Hepatocyte (in vitro differentiated cells): ENCODE results near the gene PEA15. TPM values are rescaled to one million over a fixed set of nuclear protein-coding genes. Genes with fewer than 3 reads are reported as not detected.

ENCODE experiments used
- DNase-seq: peaks from one replicate; pipeline ENCODE4 v3.0.0-alpha.2; 2016; ENCODE audit warnings: low spot score
- H2AFZ ChIP-seq: fragments of 200-600 bp; sonication (generic); 2 replicates; pipeline ENCODE4 v1.6.0; 2016; ENCODE audit warnings: antibody characterized with exemption, mild to moderate bottlenecking
- H3K27ac ChIP-seq: fragments of 200-600 bp; sonication (generic); 2 replicates; pipeline ENCODE4 v1.5.1; 2016; ENCODE audit warnings: mild to moderate bottlenecking
- H3K27me3 ChIP-seq: fragments of 200-600 bp; sonication (generic); 2 replicates; pipeline ENCODE4 v1.6.1; 2016
- H3K36me3 ChIP-seq: fragments of 200-600 bp; sonication (generic); replicated peaks from 2 replicates; pipeline ENCODE4 v1.5.1; 2016; ENCODE audit warnings: low read depth; ENCODE audit not compliant: insufficient read depth
- H3K4me1 ChIP-seq: fragments of 200-600 bp; sonication (generic); 2 replicates; pipeline ENCODE4 v1.5.1; 2016; ENCODE audit warnings: mild to moderate bottlenecking, moderate library complexity; ENCODE audit not compliant: insufficient read depth
- H3K4me2 ChIP-seq: fragments of 200-600 bp; sonication (generic); 2 replicates; pipeline ENCODE4 v1.6.0; 2016
- H3K4me3 ChIP-seq: fragments of 200-600 bp; sonication (generic); 2 replicates; pipeline ENCODE4 v1.5.1; 2016; ENCODE audit warnings: mild to moderate bottlenecking
- H3K79me2 ChIP-seq: fragments of 200-600 bp; sonication (generic); 2 replicates; pipeline ENCODE4 v1.6.0; 2017; ENCODE audit warnings: mild to moderate bottlenecking
- H3K9me2 ChIP-seq: fragments of 200-600 bp; sonication (generic); replicated peaks from 2 replicates; pipeline ENCODE4 v1.6.0; 2017; ENCODE audit warnings: mild to moderate bottlenecking; ENCODE audit not compliant: insufficient read depth
- H3K9me3 ChIP-seq: fragments of 200-600 bp; sonication (generic); 2 replicates; pipeline ENCODE4 v1.5.1; 2016; ENCODE audit warnings: low read depth, mild to moderate bottlenecking
- H4K20me1 ChIP-seq: fragments of 200-600 bp; sonication (generic); 2 replicates; pipeline ENCODE4 v1.6.0; 2016; ENCODE audit warnings: mild to moderate bottlenecking; ENCODE audit not compliant: insufficient read depth, poor library complexity, severe bottlenecking
- EZH2 ChIP-seq: fragments of 200-600 bp; sonication (generic); IDR thresholded peaks from 2 replicates; pipeline ENCODE4 v1.6.1; 2016; ENCODE audit warnings: antibody characterized with exemption, mild to moderate bottlenecking, borderline replicate concordance
- EZH2phosphoT487 ChIP-seq: fragments of 200-600 bp; sonication (generic); IDR thresholded peaks from one replicate; pipeline ENCODE4 v1.6.1; 2018; ENCODE audit warnings: antibody characterized with exemption, mild to moderate bottlenecking, low read depth, moderate library complexity; ENCODE audit not compliant: unreplicated experiment, severe bottlenecking
- WGBS: methylation state at CpG from one replicate; pipeline ENCODE4 v1.1.6; 2016; ENCODE audit warnings: low lambda C conversion rate; ENCODE audit errors: missing lambda C conversion rate; 5-methylcytosine and 5-hydroxymethylcytosine counted together
- polyA plus RNA-seq: library from polyadenylated mRNA; unstranded; fragments of >200 nt; fragmentation: Nextera tagmentation; extraction: Ambion mirVana; gene quantifications from 2 replicates; pipeline ENCODE4 v1.2.1, GENCODE V29; 2016
- total RNA-seq: library from RNA; depleted of rRNA; stranded (reverse); fragments of >200 nt; gene quantifications from 2 replicates; pipeline ENCODE4 v1.2.3, GENCODE V29; 2014
- TF ChIP-seq, protein P1 (sequence below): fragments of 200-600 bp; sonication (generic); IDR thresholded peaks from 2 replicates; pipeline ENCODE4 v1.5.1; 2016; ENCODE audit warnings: antibody characterized with exemption, mild to moderate bottlenecking; ENCODE audit not compliant: poor library complexity

The PEA15 gene
- total and polyA plus RNA-seq, 2 experiments from 2014 or later: 61.1 to 62.0 TPM

DNA sequence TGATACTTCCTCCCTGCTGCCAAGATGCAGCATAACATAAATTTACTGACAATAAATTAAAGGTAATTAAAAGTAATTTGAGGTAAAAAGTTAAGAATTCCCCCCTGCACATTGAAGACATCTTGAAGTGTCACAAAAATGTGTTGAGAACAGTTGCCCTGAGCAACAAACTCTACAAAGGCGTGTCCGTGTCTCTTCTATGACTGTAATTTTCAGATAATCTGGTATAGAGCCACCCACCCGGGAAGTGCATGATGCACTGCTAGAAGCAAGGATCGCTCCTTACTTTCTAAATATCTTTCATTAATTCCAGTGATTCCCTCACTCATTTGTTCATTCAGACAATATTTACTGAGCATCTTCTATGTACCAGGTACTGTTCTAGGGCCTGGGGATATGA is 25.8 kb upstream of the PEA15 start:
- H3K4me3 ChIP-seq: no peak overlapping the region
- no peaks in the 10 kb centered on the region for H3K9me2 ChIP-seq
- no peak overlapping the region for H2AFZ ChIP-seq
- no peaks in the 10 kb centered on the region for H3K36me3 ChIP-seq
- no peak overlapping the region for H3K4me2 ChIP-seq
- H3K27ac ChIP-seq: no peak overlapping the region
- H3K79me2 ChIP-seq: no peaks in the 10 kb centered on the region
- WGBS: 98% methylated on average over 4 of the region's 4 CpGs
- DNase-seq: no peak
- no peaks in the 10 kb centered on the region for H3K27me3 ChIP-seq
- H3K4me1 ChIP-seq: no peaks in the 10 kb centered on the region
- no peak for TF ChIP-seq EZH2
- TF ChIP-seq, protein P1, sequence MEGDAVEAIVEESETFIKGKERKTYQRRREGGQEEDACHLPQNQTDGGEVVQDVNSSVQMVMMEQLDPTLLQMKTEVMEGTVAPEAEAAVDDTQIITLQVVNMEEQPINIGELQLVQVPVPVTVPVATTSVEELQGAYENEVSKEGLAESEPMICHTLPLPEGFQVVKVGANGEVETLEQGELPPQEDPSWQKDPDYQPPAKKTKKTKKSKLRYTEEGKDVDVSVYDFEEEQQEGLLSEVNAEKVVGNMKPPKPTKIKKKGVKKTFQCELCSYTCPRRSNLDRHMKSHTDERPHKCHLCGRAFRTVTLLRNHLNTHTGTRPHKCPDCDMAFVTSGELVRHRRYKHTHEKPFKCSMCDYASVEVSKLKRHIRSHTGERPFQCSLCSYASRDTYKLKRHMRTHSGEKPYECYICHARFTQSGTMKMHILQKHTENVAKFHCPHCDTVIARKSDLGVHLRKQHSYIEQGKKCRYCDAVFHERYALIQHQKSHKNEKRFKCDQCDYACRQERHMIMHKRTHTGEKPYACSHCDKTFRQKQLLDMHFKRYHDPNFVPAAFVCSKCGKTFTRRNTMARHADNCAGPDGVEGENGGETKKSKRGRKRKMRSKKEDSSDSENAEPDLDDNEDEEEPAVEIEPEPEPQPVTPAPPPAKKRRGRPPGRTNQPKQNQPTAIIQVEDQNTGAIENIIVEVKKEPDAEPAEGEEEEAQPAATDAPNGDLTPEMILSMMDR: no peak
- no peak for TF ChIP-seq EZH2phosphoT487
- no peaks in the 10 kb centered on the region for H4K20me1 ChIP-seq
- H3K9me3 ChIP-seq: no peaks in the 10 kb centered on the region

DNA sequence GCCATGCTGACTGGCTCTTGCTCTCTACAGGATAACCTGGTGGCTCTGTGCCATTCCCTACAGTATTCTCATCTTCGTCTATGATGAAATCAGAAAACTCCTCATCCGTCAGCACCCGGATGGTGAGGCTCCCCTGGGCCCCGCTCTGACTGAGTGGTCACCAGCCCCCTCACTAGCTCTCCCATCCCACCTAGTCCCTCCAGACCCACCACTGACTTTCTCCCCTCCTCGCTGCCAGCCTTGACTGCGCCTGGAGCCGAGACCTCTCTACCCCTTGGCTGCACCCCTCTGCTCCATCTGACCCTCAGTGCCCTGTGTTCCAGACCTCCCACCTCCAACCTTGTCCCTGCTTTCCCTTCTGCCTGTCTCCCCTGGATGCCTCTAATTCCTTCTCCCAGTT is 18.9 kb upstream of the PEA15 start:
- Histone ChIP-seq H3K27ac (no peak overlapping the region), H2AFZ (no peak overlapping the region), H3K4me3 (no peak overlapping the region), H3K4me2 (no peak overlapping the region), H3K9me3 (no peaks in the 10 kb centered on the region), H3K79me2 (no peaks in the 10 kb centered on the region), H3K36me3 (no peaks in the 10 kb centered on the region), H3K27me3 (no peaks in the 10 kb centered on the region), H3K9me2 (no peaks in the 10 kb centered on the region), H4K20me1 (no peaks in the 10 kb centered on the region), H3K4me1 (peaks cover 6% of the 10 kb centered on the region)
- DNase-seq: no peak
- 88% methylated on average over 7 of the region's 7 CpGs for WGBS
- TF ChIP-seq EZH2 (no peak), EZH2phosphoT487 (no peak)
- TF ChIP-seq, protein P1: no peak

DNA sequence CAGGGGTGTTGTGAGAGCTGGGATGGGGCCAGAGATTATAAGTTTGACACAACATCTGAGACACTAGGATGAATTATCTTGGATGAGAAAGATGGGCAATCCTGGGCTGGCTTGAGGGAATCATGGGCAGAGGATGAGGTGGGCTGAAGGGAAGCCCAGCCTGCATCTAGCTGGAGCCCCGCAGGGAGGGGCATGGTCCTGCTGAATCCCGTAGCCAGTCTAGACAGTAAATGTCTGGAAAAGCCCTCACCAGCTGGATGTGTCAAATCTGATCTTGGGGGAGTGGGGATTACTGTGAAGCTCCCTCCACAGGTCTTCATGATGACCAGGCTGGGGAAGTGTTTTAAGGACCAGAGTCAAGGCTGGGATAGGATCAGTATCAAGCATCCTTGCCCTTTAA is 18.5 kb upstream of the PEA15 start:
- Histone ChIP-seq H3K36me3 (no peaks in the 10 kb centered on the region), H3K27ac (no peak overlapping the region), H3K27me3 (no peaks in the 10 kb centered on the region), H3K9me2 (no peaks in the 10 kb centered on the region), H3K4me2 (no peak overlapping the region), H3K9me3 (no peaks in the 10 kb centered on the region), H3K4me1 (peaks cover 6% of the 10 kb centered on the region), H3K4me3 (no peak overlapping the region), H2AFZ (no peak overlapping the region), H4K20me1 (no peaks in the 10 kb centered on the region), H3K79me2 (no peaks in the 10 kb centered on the region)
- DNase-seq: no peak
- WGBS: 53% methylated on average over 2 of the region's 2 CpGs
- TF ChIP-seq EZH2 (no peak), EZH2phosphoT487 (no peak)
- TF ChIP-seq, protein P1: no peak

DNA sequence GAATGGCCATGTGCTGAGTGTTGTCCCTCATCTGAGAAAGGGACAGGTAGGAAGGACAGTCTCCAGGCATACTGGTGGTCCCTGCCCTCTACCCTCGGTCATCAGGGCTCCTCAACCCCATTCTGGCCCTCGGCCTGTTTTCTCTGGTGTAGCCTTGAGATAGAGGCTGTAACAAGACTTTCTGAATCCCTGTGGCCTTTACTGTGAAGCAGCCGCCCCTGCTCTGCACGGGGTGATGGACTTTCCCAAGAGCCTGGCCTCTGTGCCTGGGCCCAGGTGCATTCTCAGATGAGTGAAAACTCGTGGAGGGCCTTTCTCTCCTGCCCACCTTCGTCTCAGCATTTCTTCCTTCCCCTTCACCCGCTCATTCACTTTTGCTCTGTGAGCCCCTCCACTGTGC is 17.8 kb upstream of the PEA15 start:
- Histone ChIP-seq H3K27ac (no peak overlapping the region), H3K9me3 (no peaks in the 10 kb centered on the region), H3K9me2 (no peaks in the 10 kb centered on the region), H3K79me2 (no peaks in the 10 kb centered on the region), H3K27me3 (no peaks in the 10 kb centered on the region), H3K4me2 (no peak overlapping the region), H4K20me1 (no peaks in the 10 kb centered on the region), H3K4me3 (no peak overlapping the region), H3K4me1 (peaks cover 6% of the 10 kb centered on the region), H2AFZ (no peak overlapping the region), H3K36me3 (no peaks in the 10 kb centered on the region)
- WGBS: 85% methylated on average over 7 of the region's 7 CpGs
- no peak for DNase-seq
- no peak for TF ChIP-seq EZH2
- TF ChIP-seq EZH2phosphoT487: no peak
- TF ChIP-seq, protein P1: no peak
